Measurements from ENCODE around the gene SOST.

The SOST gene

GRCh38 chr17:43791589-43791988 is 33.0 kb upstream of the SOST start:
- no peak overlapping the region for H3K4me3 ChIP-seq (replicated peaks; ENCODE audit: low read depth, low read length)
- TF ChIP-seq, protein P1, sequence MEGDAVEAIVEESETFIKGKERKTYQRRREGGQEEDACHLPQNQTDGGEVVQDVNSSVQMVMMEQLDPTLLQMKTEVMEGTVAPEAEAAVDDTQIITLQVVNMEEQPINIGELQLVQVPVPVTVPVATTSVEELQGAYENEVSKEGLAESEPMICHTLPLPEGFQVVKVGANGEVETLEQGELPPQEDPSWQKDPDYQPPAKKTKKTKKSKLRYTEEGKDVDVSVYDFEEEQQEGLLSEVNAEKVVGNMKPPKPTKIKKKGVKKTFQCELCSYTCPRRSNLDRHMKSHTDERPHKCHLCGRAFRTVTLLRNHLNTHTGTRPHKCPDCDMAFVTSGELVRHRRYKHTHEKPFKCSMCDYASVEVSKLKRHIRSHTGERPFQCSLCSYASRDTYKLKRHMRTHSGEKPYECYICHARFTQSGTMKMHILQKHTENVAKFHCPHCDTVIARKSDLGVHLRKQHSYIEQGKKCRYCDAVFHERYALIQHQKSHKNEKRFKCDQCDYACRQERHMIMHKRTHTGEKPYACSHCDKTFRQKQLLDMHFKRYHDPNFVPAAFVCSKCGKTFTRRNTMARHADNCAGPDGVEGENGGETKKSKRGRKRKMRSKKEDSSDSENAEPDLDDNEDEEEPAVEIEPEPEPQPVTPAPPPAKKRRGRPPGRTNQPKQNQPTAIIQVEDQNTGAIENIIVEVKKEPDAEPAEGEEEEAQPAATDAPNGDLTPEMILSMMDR (IDR thresholded peaks at IDR 0.05; ENCODE audit: low read depth, low read length, missing control alignments), result no peak
- peak; percentile 72 for DNase-seq (ENCODE audit: extremely low read depth, low read depth)

DNA sequence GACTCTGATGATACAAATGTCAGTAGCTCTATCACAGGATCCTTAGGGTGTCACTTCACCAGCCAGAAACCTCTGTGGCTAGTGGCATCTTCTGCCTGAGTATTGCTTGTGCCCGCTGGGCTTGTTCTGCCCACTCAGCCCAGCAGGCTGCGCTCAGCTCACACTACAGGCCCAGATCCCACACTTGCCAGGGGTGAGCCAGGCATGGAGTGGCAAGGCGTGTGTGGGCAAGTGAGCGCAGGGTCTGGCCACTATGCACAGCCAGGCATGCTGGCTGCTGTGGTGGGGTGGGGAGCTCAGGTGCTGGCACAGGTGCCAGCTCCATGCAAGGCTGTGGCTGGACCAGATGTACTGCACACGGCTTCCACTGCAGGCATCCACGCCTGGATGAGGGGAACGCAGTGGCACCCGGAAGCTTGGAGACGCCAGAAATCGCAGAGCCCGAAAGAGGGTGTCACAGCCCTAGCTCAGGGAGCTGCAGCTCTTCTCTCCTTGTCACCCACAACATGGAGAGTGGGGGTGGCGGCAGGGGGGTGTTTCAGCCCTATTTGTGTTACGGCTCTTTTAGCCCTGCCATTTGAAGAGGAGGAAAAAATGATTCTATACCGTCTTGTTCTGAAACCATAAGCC is 31.8 kb upstream of the SOST start:
- no peak for DNase-seq (ENCODE audit: extremely low read depth, low read depth)
- no peak overlapping the region for H3K4me3 ChIP-seq (replicated peaks; ENCODE audit: low read depth, low read length)
- TF ChIP-seq, protein P1 (IDR thresholded peaks at IDR 0.05; ENCODE audit: low read depth, low read length, missing control alignments), result peak; percentile 19

DNA sequence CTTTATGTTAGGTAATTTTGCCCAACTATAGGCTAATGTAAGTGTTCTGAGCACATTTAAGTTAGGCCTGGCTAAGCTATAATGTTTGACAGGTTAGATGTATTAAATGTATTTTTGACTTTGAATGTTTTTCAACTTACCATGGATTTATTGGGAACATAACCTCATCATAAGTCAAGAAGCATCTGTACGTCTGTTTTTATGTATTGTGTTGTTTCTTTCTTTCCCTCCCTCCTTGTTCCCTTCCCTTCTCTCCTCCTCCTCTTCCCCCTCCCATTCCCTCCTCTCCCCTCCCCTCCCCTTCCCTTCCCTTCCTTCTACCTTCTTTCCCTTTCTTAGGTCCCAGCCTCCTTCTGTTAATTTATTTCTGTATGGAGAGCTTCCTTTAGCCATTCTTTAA is 30.9 kb upstream of the SOST start:
- no peak overlapping the region for H3K4me3 ChIP-seq (replicated peaks; ENCODE audit: low read depth, low read length)
- no peak for DNase-seq (ENCODE audit: extremely low read depth, low read depth)
- TF ChIP-seq, protein P1 (IDR thresholded peaks at IDR 0.05; ENCODE audit: low read depth, low read length, missing control alignments), result no peak

DNA sequence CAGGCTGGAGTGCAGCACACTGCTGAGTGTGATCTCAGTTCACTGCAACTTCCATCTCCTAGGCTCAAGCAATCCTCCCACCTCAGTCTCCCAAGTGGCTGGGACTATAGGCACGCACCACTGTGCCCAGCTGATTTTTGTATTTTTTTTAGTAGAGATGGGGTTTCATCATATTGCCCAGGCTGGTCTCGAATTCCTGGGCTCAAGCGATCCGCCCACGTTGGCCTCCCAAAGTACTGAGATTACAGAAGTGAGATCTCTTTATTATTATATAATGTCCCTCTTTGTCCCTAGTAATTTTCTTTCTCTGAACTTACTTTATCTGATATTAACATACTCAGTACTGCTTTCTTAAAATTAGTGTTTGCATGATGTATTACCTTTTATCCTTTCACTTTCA is 29.9 kb upstream of the SOST start:
- TF ChIP-seq, protein P1 (IDR thresholded peaks at IDR 0.05; ENCODE audit: low read depth, low read length, missing control alignments), result no peak
- no peak for DNase-seq (ENCODE audit: extremely low read depth, low read depth)
- no peak overlapping the region for H3K4me3 ChIP-seq (replicated peaks; ENCODE audit: low read depth, low read length)

DNA sequence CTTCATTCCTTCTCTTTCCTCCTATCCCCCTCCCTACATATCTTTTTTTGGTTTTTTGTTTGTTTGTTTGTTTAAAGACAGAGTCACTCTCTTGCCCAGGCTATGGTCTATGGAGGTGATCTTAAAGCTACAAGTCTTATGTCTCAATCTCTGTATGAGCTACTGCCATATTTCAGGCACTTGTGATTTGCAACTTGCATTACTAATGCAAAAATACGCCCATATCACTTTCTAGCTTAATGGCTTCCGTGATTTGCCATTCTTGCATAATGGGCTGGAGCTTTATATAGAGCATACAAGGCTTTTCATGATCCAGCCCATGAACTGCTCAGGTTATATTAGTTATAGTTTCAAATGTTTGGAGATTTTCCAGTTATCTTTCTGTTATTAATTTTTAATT is 29.1 kb upstream of the SOST start:
- TF ChIP-seq, protein P1 (IDR thresholded peaks at IDR 0.05; ENCODE audit: low read depth, low read length, missing control alignments), result no peak
- H3K4me3 ChIP-seq (replicated peaks; ENCODE audit: low read depth, low read length), result no peak overlapping the region
- no peak for DNase-seq (ENCODE audit: extremely low read depth, low read depth)

- no peak overlapping the region for H3K4me3 ChIP-seq (replicated peaks; ENCODE audit: low read depth, low read length)
- TF ChIP-seq, protein P1 (IDR thresholded peaks at IDR 0.05; ENCODE audit: low read depth, low read length, missing control alignments), result no peak
- no peak for DNase-seq (ENCODE audit: extremely low read depth, low read depth)
Observed at GRCh38 chr17:43784628-43785101, 26.1 kb upstream of the SOST start.

DNA sequence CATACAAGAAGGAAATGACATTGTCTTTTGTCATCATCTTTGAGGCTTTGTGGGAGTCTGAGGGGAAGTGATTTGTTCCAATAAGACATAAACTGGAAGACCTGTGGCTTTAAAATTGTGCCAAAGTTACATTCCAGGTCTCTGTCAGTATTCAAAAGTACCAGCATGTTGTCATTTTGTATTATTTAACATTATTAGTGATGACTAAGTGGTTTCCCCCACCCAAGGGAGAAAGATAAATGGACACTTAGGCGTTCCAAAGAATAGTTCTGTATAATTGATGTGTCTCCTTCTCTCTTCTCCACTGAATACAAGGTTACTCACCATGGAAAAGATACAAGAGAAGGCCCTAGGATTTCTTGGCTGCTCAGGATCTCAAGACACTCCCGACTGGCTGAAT is 25.5 kb upstream of the SOST start:
- no peak for DNase-seq (ENCODE audit: extremely low read depth, low read depth)
- TF ChIP-seq, protein P1 (IDR thresholded peaks at IDR 0.05; ENCODE audit: low read depth, low read length, missing control alignments), result no peak
- H3K4me3 ChIP-seq (replicated peaks; ENCODE audit: low read depth, low read length), result no peak overlapping the region
